GM21390 (cell line): ENCODE results near the gene ZFP30.

Experiments
- ATAC-seq: cut with Tn5 transposase; IDR thresholded peaks from one replicate; pipeline ENCODE4 v1.9.1; 2021; ENCODE audit not compliant: unreplicated experiment

The ZFP30 gene

GRCh38 chr19:37564624-37565369 lies 90.5 kb downstream of the ZFP30 start:
- no peak for ATAC-seq
